Dendritic cell treated with granulocyte-macrophage colony-stimulating factor and Interleukin-4, amounts not matched to agents 40 ng/mL and 50 ng/mL, for 4 days (primary cell): ENCODE data around the gene GATD1.

ENCODE experiments used
- H3K27ac Mint-ChIP-seq: one replicate; pipeline ENCODE4 v1.8.0; 2022; ENCODE audit warnings: mild to moderate bottlenecking, mixed read lengths
- H3K27me3 Mint-ChIP-seq: one replicate; pipeline ENCODE4 v1.8.0; 2022; ENCODE audit warnings: mild to moderate bottlenecking, mixed read lengths
- H3K36me3 Mint-ChIP-seq: one replicate; pipeline ENCODE4 v1.8.0; 2022; ENCODE audit warnings: low read depth, mixed read lengths
- H3K4me1 Mint-ChIP-seq: one replicate; pipeline ENCODE4 v1.8.0; 2022; ENCODE audit warnings: low read depth, mixed read lengths
- H3K4me3 Mint-ChIP-seq: one replicate; pipeline ENCODE4 v1.8.0; 2022; ENCODE audit warnings: mild to moderate bottlenecking, moderate library complexity, mixed read lengths
- H3K9me3 Mint-ChIP-seq: one replicate; pipeline ENCODE4 v1.8.0; 2022; ENCODE audit warnings: mixed read lengths
- intact Hi-C: fragments of 100-400 bp; cut with micrococcal nuclease; formaldehyde crosslinking; loops from one replicate; pipeline ENCODE4 v1.15.0; 2022

GATD1 gene

DNA sequence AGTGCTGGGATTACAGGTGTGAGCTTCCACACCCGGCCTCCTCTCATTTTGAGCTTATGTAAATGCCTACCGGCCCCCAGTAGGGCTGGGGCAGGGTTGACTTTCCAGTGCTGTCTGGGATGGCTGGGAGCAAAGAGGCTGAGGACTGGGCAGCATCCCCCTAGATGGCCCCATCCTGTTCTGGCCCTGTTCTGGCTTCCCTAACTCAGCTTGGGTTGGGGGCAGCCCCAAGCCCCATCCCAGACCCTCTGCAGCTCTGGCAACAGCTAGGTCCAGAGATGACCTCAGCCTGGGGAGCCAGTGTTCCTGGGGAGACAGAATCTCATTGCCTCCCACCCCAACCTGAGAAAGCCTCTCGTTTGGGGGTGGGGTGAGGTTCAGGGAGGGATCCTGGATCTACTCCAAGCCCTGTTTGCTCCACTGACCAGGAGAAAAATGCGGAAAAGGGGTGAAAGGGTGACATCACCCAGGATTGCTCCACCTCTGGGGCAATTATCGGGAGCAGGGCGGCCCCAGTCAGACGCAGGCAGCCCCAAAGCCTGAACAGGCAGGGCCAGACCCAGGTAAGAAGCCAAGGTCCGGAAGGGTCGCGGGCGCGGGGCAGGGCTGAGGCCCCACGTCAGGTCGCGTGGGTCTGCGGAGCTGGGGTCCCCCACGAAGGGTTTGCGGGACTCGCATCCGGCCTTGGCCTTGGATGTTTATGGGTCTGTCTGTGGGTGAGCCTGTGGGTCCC, 41.3 kb upstream of the GATD1 start, which contains the start of gene PNPLA2:
TSS of gene PNPLA2 (plus strand) at position 519 of the 733 bp plus-strand sequence. CDS start 805 bp downstream, outside the sequence.
- peaks cover 6% of the 10 kb centered on the region for H3K27me3 Mint-ChIP-seq
- intact Hi-C loops, result loop anchor here (1.0 kb wide), 1 partner anchor 9 kb away; the partner anchor contains the start of gene RPLP2
- peaks cover 47% of the 10 kb centered on the region for H3K36me3 Mint-ChIP-seq
- H3K4me3 Mint-ChIP-seq, result peak within 1 kb of the TSS; percentile 88
- H3K27ac Mint-ChIP-seq, result peak within 1 kb of the TSS; percentile 87
- H3K9me3 Mint-ChIP-seq, result no peaks in the 10 kb centered on the region
- H3K4me1 Mint-ChIP-seq, result peaks cover 30% of the 10 kb centered on the region

DNA sequence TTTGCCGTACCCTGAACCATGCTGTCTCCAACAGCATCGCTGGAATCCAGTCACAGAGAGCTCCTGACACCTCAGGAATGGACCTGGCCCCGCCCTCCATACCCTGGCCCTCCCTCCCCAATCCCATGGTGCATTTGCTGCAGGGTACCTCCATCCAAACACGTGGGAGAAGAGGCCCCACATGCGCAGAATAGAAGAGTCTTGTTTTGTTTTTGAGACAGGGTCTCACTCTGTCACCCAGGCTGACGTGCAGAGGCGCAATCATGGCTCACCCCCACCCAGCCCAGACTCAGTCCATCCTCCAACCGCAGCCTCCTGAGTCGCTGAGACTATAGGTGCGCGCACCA, 39.1 kb upstream of the GATD1 start:
- Mint-ChIP-seq H3K4me3 (no peak overlapping the region), H3K36me3 (peaks cover 50% of the 10 kb centered on the region), H3K27me3 (peaks cover 6% of the 10 kb centered on the region), H3K27ac (no peak overlapping the region), H3K9me3 (no peaks in the 10 kb centered on the region), H3K4me1 (peaks cover 29% of the 10 kb centered on the region)
- intact Hi-C loops, result no loop called here

DNA sequence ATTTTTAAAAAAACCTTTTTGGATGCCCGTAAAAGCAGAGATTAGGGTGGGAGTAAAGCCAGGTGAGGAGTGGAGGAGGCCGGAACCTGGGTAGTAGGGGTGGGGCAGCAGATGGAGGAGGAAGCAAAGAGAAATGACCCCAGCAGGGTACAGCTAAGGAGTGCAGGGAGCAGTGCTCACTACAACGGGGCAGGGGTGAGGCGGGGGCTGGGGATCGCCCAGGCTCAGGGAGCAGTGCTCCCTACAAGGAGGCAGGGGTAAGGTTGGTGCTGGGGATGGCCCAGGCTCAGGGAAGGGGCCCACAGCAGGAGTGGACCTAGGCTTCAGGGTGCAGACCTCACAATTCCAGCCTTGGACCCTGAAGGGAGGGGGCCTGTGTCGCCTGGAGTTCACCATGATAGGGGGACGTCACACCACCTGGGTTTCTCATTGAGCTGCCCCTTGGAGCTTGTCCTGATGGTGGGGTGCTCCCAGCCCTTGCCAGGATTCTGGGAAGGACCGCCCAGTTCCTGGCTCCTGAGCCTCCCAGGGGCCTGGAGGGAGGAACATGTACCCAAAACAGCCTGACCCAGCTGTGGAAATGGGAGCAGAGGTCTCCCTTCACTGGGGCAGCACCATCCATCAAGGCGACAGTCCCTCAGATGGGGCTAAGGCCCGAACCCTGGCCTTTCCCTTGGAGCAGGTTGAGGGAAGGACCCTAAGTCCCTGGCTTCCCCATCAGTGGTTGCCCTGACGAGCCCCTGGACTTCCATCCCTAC, 38.6 kb upstream of the GATD1 start:
- Mint-ChIP-seq H3K4me3 (no peak overlapping the region), H3K9me3 (no peaks in the 10 kb centered on the region), H3K4me1 (peaks cover 29% of the 10 kb centered on the region), H3K27ac (no peak overlapping the region), H3K36me3 (peaks cover 53% of the 10 kb centered on the region), H3K27me3 (peaks cover 6% of the 10 kb centered on the region)
- intact Hi-C loops, result no loop called here

DNA sequence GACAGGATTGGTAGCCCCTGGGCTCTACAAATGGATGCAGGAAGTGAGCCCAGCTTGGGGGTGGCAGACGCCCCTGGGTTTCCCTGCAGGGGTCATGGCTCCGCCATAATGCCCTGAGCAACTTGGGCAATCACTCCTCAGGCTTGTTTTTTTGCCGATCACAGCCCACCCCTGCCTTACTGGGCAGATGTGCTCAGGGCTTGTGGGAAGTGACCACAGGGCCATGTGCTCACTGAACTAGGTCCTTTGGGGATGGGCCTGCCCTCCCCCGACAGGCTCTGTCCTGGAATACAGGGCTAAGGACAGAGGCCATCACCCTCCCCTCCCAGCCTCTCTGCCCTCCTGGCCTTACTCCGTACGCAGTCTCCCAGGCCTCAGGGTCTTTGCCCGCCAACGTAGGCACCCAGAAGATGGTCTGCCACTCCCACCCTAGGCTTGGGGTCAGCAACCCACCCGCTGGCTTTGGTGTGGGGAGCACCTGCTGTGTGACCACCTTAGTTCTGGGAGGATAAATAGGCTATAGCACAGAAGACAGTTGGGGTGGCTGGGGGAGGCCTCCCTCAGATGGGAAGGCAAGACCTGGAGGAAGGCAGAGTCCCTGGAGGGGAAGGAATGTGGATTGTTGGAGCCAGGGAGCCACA, 36.3 kb upstream of the GATD1 start:
- Mint-ChIP-seq H3K27ac (no peak overlapping the region), H3K36me3 (peaks cover 62% of the 10 kb centered on the region), H3K9me3 (no peaks in the 10 kb centered on the region), H3K4me3 (no peak overlapping the region), H3K4me1 (peaks cover 34% of the 10 kb centered on the region), H3K27me3 (peaks cover 5% of the 10 kb centered on the region)
- intact Hi-C loops, result no loop called here

DNA sequence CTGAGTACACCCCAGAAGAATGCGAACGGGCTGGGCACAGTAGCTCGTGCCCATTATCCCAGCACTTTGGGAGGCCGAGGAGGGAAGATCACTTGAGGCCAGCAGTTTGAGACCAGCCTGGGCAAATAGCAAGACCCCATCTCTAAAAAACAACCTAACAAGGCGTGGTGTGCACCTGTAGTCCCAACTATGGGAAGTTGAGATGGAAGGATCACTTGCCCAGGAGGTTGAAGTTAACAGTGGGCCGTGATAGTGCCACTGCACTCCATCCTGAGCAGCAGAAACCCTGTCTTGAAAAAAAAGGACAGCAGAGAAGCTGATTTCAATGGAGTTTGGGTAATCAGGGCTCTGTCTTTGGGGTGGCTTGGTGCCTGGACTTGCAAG, 35.8 kb upstream of the GATD1 start:
- no peak overlapping the region for H3K27ac Mint-ChIP-seq

DNA sequence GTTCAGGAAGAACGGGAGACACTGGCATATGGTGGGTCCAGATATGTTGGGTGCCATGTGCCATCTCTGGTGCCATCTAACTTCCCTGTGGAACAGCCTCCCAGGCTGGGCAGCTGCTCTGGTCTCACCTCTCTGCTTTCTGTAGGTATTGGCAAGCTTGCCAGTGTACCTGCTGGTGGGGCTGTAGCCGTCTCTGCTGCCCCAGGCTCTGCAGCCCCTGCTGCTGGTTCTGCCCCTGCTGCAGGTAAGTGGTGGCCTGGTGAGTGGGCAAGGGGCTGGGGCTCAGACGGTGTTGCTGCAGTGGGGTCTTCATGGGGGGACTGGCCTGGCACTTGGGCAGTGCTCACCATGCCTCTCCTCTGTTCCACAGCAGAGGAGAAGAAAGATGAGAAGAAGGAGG, 35.1 kb upstream of the GATD1 start:
- peak overlapping the region; percentile 97 for H3K27ac Mint-ChIP-seq
- H3K4me3 Mint-ChIP-seq, result no peak overlapping the region
- H3K27me3 Mint-ChIP-seq, result no peaks in the 10 kb centered on the region
- peaks cover 62% of the 10 kb centered on the region for H3K36me3 Mint-ChIP-seq
- no peaks in the 10 kb centered on the region for H3K9me3 Mint-ChIP-seq
- peaks cover 42% of the 10 kb centered on the region for H3K4me1 Mint-ChIP-seq
- intact Hi-C loops, result no loop called here

More for the DNA sequence above, 35.8 kb upstream of the GATD1 start:
- intact Hi-C loops, result no loop called here
- Mint-ChIP-seq H3K27me3 (peaks cover under 1% of the 10 kb centered on the region), H3K36me3 (peaks cover 62% of the 10 kb centered on the region), H3K4me3 (no peak overlapping the region), H3K4me1 (peaks cover 35% of the 10 kb centered on the region), H3K9me3 (no peaks in the 10 kb centered on the region)

DNA sequence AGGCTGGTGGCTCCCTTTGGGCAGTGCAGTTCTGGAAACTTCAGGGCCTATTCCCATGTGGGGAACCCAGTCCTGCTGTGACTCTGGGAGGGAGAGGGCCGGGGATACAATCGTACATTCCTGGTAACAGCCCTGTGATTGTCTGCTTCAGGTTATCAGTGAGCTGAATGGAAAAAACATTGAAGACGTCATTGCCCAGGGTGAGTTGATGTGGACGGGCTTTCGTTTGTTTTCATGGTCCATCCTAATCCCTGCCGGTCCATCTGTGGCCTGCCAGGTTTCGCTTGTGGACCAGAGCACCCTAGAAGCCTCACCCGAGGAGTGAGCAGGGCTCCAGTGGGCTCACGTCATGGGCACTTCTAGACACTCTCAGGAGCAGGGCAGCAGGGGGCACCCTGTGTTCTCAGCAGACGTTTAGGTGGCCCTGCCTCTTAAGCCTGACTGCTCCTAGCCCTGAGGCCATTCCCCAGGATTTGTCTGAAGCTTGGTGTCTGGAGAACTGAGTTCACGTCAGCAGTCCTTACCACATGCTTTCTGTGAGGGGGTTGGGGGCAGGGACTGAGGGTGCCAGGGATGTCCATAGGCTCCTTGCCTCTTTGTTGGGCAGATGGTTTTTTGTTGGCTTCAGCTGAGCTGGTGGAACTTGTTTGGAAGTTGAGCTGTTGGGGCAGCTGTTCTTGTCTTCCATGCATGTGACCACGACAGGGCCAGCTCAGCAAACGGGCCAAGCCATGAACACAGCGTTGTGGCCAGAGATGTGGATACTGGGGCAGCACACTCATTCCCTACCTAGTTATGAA, 34.4 kb upstream of the GATD1 start:
- peak overlapping the region; percentile 97 for H3K27ac Mint-ChIP-seq

DNA sequence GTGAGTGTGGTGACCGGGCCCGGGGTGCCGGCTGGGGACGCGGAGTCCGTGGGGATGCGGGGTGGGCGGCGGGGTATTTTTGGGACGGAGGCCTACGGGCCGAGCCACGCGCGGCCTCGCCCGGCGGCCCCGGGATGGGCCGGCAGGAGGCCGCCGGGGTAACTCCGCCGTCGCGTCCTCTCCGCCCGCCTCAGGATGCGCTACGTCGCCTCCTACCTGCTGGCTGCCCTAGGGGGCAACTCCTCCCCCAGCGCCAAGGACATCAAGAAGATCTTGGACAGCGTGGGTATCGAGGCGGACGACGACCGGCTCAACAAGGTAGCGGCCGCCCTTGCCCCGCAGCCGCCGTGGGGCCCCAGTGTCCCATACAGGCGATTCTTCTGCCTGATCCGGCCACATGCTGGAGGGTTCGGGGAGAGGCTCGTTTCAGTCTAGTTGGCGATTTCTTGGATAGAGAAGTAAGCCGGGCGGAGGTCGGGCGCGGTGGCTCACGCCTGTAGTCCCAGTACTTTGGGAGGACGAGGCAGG, 32.8 kb upstream of the GATD1 start:
- Mint-ChIP-seq H3K9me3 (no peaks in the 10 kb centered on the region), H3K36me3 (peaks cover 62% of the 10 kb centered on the region), H3K27me3 (no peaks in the 10 kb centered on the region), H3K27ac (peak overlapping the region; percentile 97), H3K4me3 (peak overlapping the region; percentile 92), H3K4me1 (peaks cover 49% of the 10 kb centered on the region)
- intact Hi-C loops, result no loop called here

More for the DNA sequence above, 34.4 kb upstream of the GATD1 start:
- Mint-ChIP-seq H3K4me1 (peaks cover 44% of the 10 kb centered on the region), H3K4me3 (peak overlapping the region; percentile 92), H3K27me3 (no peaks in the 10 kb centered on the region), H3K36me3 (peaks cover 62% of the 10 kb centered on the region), H3K9me3 (no peaks in the 10 kb centered on the region)
- intact Hi-C loops, result no loop called here

DNA sequence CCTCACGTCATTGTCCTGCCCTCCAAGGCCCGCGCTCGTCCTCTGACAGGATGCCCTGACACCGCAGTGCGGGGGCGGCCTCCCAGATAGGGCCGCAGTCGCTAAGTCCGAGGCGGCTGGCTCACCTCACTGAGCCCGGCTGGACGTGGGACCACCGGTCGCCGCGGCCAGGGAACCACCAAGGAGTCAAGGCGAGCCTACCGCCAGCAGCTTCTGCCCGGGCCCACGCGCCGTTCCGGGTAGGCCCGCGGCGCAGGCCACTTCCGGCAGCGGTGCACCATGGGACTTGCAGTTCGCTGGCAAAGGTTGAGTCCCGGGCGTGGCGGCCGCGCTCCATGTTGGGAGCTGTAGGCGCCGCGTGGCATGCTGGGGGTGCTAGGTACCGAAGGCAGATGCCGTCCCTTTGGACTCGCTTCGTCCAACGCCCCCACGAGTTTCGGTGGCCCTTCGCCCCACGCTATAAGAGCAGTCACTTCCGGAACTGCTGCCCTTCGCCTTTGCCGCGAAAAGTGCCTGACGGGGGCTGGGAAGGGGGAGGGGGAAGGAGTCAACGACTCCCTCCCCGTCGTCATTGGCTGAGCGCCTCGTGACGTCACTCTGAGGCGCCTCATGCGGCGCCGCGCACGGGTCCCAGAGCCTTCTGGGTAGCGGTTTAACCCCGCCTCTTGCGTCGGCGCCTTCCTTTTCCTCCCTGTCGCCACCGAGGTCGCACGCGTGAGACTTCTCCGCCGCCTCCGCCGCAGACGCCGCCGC, 32.2 kb upstream of the GATD1 start, which contains the start of gene RPLP2:
TSS of gene RPLP2 (plus strand) at position 681 of the 753 bp plus-strand sequence. CDS start 268 bp downstream, outside the sequence.
- peak within 1 kb of the TSS; percentile 97 for H3K27ac Mint-ChIP-seq
- H3K4me1 Mint-ChIP-seq, result peaks cover 51% of the 10 kb centered on the region
- H3K4me3 Mint-ChIP-seq, result peak within 1 kb of the TSS; percentile 92
- no peaks in the 10 kb centered on the region for H3K9me3 Mint-ChIP-seq
- no peaks in the 10 kb centered on the region for H3K27me3 Mint-ChIP-seq
- peaks cover 58% of the 10 kb centered on the region for H3K36me3 Mint-ChIP-seq
- intact Hi-C loops, result loop anchor here (1.0 to 5.0 kb wide), 2 partner anchors 10 to 33 kb away; partner anchors contain the start of genes POLR2L and TSPAN4

DNA sequence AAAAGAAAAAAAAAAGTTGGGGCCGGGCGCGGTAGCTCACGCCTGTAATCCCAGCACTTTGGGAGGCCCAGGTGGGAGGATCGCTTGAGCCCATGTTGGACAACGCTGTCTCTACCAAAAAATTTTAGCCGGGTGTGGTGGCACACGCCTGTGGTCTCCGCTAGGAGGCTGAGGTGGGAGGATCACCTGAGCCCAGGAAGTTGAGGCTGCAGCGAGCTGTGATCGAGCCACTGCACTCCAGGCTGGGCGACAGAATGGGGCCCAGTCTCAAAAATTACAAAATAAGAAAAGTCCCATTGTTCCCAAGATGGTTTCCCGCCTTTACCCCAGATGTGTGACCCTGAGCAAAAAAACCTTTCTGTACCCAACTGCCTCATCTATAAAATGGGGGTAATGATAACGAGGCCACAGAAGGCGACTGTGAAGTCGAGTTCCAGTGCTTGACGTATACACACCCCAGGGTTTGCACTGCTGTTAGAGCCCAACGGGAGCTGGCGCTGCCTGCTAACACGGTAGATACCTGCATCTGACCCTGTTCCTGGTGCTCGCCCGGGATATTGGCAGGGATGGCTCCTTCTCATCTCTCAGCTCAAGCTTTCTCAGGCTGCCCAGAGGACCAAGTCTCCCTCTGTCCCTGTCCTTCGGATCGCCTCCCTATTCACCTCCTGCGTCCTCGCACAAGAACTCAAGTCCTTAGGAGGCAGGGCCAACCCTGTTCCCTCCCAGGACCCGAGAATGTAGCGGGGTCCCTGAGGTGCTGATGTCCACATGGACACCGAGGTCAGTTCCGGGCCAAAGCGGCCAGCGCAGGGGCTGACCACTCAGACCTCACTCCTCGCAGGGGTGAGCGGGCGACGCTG, 31.4 kb upstream of the GATD1 start:
- peaks cover 2% of the 10 kb centered on the region for H3K27me3 Mint-ChIP-seq
- intact Hi-C loops, result loop anchor here (1.0 to 5.0 kb wide), 2 partner anchors 11 to 34 kb away; partner anchors contain the start of genes POLR2L and TSPAN4
- H3K4me1 Mint-ChIP-seq, result peaks cover 59% of the 10 kb centered on the region
- H3K4me3 Mint-ChIP-seq, result peak overlapping the region; percentile 92
- H3K9me3 Mint-ChIP-seq, result no peaks in the 10 kb centered on the region
- H3K27ac Mint-ChIP-seq, result peak overlapping the region; percentile 97
- H3K36me3 Mint-ChIP-seq, result peaks cover 55% of the 10 kb centered on the region

DNA sequence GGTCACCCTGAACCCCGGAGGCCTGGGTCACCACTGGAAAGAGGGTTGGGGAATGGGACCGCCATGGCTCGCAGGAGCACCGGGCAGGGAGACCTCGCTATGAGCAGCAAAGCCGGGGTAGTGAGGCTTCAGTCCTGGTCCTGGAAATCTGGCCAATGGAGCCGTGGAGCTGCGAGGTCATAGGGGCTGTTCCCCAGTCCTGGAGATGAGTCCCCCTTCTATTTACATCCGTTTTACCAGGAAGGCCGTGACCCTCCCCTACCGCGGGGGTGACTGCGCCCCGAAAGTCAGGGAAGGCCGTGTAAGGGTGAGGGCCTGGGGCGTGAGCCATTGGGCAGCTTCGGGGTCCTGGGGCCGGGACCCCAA, 27.3 kb upstream of the GATD1 start:
- Mint-ChIP-seq H3K27me3 (peaks cover 2% of the 10 kb centered on the region), H3K27ac (no peak overlapping the region), H3K36me3 (peaks cover 53% of the 10 kb centered on the region), H3K9me3 (no peaks in the 10 kb centered on the region), H3K4me1 (peaks cover 35% of the 10 kb centered on the region), H3K4me3 (peak overlapping the region; percentile 73)
- intact Hi-C loops, result no loop called here
